ENCODE measurements around the gene NOTCH4.
"Not testable (repeated sequence)": the region's sequence is repeated elsewhere in the genome, so short reads cannot be mapped to it uniquely, and the experiment has no call there.

NOTCH4 gene

DNA sequence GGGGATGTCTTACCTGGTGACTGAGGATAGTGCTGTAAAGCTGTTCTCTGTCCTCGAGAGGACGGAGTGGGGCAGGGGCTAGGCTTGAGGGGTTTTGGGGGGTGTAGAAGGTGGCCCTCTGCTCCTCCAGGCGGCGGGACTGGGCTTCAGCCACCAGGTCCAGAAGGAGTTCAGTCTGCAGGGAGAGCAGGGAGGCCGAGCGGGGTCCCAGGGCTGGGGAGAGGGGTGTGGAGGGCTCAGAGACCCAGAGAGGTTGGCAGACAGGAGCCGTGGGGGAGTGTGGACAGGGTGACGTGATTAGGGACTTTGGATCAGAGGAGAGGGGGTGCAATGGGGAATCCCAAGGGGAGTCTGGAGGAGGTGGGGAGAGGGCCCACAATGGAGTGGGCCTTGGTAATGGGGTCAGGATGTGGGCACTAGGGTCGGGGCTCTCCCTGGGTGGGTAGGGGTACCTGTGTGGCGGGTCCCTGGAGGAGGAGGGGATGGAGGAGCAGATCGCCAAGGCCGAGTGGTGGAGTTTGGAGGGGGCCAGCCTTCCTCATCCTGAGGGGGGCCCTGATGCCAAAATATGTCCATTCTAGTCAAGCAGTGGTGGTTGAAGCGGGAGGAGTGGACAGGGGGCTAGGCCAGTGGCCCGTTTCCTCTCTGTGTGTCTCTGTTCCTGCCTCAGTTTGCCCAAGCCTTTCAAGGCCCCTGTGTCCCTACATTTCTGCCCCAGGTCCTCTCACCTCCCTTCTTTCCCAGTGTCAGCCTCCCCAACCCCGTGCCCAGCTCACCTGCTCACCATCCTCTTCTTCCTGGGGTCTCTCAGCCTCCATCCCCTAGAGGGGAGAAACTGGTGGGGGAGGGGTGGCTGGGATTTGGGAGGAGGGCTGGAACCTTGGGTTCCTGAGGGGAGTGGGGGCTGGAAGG lies 31.9 kb downstream of the NOTCH4 start:
- DNase-seq = no peak

- DNase-seq = no peak
These were observed 32.8 kb downstream of the NOTCH4 start for GRCh38 chr6:32190911-32191677.

- no peak for DNase-seq
These were observed 33.6 kb downstream of the NOTCH4 start, which contains the start of gene PBX2 for GRCh38 chr6:32190054-32190851. Gene PBX2 (minus strand): TSS chr6:32190202. CDS start chr6:32189915, 287 bp downstream.

GRCh38 chr6:32189742-32190053 lies 34.2 kb downstream of the NOTCH4 start:
- no peak for DNase-seq

DNA sequence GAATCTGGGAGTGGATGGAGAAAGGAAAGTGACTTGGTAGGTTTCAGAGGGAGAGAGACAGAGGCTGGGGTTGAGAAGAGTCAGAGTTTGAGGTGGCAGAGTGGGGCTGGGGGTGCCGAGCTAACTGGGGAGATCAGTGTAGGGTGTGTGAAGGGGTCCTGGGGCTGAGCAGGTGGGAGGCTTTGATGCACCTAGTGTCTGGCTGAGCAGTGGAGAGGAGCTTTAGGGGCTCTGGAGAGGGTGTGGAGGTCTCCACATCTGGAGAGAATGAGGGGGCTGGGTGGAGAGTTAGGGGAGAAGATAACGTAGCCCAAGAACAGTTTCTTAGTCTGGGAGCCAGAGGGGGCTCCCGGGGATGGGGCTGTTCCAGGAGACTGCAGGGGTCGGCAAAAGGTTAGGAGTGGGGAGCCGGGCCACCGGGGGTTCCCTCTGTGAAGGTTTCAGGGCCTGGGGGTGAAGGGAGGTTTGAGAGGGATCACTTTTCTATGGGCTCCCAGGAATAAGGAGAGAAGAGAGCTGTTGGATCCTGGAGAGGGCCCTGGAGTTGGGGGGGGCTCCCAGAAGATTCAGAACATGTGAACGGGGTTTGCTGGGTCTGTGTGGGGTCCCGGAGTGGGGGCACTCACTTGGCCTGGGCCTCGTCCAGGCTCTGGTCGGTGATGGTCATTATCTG lies 34.7 kb downstream of the NOTCH4 start:
- no peak for DNase-seq

- no peak for DNase-seq
These were observed 35.3 kb downstream of the NOTCH4 start for GRCh38 chr6:32188381-32189068.

DNA sequence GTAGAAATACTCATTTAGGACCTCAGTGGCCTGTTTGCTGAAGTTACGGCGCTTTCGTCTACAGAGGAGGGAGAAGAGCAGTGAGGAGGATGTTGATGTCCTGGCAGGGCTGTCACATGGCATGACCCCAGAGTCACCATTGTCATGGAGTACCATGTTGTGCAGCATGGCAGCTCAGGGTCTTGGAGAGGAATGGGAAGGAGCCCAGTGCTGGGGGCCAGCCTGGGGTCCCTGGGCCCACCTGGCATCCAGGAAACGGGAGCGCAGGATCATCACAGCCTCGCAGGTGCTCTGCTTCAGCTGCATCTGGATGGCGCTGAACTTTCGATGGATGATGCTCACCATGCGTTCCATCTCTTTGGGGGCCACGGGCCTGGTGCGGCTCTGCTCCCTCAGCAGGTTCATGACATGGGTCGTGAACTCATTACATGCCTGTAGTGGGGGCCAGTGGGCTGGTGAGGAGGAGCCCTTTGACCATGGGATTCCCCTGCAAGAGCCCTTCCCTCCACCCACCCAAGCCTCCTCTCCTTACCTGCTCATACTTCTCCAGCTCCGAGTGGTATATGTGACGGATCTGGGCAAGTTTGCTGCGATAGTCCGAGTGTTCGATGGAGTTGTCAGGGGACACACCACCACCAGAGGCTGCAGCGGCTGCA lies 36.0 kb downstream of the NOTCH4 start:
- not testable (repeated sequence) for DNase-seq

GRCh38 chr6:32187009-32187709 lies 36.7 kb downstream of the NOTCH4 start:
- no peak for DNase-seq

DNA sequence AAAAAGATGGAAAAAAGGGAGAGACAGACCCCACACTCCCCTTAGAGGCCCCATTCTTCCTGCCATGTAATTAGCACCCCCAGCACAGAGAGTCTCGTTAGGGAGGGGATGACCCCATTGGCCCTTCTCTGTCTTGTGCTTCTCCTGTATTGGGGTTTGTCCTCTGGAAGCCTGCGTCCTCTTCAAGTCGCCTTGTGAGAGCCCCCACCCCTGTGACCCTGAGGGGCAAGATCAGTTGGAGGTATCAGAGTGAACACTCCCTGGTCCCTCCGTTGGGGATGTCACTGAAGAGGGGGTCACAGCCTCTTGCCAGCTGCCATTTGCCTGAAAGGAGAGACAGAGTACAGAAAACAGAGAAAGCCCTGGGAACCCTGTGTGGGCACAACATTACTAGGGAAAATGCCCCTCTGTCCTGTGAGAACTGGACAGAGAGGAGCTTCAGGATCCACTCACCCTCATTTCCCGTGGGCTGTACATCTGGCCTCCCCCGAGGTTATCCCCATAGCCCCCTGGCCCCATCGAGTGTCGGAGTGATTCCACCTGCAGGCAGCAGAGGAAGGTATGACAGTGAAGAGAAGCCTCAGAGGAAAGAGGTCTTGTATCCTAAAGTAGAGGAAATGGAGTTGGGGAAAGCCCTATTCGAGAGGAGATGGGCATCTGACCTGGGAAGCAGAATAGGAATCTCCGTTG lies 37.6 kb downstream of the NOTCH4 start:
- not testable (repeated sequence) for DNase-seq

DNA sequence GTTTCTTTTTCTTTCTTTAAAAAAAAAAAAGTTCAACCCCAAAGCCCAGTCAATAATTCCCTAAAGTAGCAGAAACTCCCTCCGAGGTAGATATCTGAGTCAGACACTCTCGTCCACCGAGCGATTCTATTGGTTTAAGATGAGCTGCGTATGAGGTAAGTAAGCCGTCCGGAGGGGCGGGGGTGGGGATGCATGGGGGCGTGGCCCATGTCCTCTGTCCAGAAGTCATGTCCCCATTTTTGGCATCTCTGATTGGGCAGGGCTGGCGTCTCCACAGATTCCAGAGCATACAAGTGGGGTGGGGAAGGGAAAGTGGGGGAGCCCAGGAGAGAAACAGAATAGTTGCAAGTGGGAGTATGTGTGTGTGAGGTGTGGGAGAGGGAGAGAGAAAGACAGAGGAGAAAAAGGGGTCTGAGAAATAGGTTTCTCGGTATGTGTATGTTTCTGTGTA lies 38.2 kb downstream of the NOTCH4 start:
- DNase-seq = not testable (repeated sequence)

GRCh38 chr6:32184084-32184640 lies 39.7 kb downstream of the NOTCH4 start, which contains the start of gene AGER:
Gene AGER (minus strand): TSS chr6:32184253. CDS start chr6:32184222, 31 bp downstream.
- no peak for DNase-seq

DNA sequence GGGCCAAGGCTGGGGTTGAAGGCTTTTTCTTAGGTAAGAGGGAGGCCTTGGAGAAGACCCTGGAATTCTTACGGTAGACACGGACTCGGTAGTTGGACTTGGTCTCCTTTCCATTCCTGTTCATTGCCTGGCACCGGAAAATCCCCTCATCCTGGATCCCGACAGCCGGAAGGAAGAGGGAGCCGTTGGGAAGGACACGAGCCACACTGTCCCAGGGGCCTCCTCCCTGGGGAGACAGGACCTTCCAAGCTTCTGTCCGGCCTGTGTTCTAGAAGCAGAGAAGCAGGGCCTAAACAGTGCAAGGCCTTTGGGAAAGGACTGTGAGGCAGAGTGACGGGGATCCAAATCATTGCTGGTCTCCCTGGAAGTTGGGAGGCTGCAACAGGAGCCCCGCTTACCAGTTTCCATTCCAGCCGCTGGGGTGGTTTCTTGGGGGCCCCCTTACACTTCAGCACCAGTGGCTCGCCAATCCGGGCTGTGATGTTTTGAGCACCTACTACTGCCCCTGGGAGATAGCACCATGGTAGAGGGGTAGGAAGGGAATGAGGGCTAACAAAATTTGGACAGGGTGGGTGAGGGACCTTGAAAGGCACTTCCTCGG lies 40.3 kb downstream of the NOTCH4 start:
- DNase-seq = no peak

DNA sequence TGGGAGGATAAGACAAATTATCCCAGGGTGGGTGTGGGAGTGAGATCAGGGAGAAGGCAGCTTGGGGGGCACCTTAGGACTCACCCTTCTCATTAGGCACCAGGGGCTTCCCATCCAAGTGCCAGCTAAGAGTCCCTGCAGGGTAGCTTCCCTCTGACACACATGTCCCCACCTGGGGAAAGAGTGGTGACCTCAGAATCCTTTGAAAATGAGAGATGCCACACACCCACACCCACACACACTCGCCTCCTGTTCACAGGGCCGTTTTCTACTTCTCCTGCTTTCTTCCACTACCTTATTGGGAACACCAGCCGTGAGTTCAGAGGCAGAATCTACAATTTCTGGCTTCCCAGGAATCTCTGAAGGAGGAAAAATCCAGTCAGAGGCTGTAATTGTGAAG lies 40.8 kb downstream of the NOTCH4 start:
- no peak for DNase-seq

DNA sequence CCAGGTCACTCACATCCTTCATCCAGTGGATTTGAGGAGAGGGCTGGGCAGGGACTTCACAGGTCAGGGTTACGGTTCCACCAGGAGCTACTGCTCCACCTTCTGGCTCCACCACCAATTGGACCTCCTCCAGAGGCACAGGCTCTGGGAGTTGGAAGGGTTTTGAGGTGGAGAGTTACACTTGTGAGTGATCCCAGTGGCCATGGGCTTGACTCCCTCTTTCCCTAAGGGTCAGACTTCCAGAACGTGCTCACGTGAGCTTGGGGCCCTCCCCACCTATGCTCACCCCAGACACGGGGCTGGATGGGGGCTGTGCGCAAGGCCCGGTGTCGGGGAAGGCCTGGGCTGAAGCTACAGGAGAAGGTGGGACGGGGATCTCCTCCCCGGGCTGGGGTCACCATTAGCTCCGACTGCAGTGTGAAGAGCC lies 41.3 kb downstream of the NOTCH4 start:
- no peak for DNase-seq

GRCh38 chr6:32181915-32182529 lies 41.8 kb downstream of the NOTCH4 start:
- no peak for DNase-seq

- DNase-seq = no peak
These were observed 42.6 kb downstream of the NOTCH4 start for GRCh38 chr6:32181148-32181702.

DNA sequence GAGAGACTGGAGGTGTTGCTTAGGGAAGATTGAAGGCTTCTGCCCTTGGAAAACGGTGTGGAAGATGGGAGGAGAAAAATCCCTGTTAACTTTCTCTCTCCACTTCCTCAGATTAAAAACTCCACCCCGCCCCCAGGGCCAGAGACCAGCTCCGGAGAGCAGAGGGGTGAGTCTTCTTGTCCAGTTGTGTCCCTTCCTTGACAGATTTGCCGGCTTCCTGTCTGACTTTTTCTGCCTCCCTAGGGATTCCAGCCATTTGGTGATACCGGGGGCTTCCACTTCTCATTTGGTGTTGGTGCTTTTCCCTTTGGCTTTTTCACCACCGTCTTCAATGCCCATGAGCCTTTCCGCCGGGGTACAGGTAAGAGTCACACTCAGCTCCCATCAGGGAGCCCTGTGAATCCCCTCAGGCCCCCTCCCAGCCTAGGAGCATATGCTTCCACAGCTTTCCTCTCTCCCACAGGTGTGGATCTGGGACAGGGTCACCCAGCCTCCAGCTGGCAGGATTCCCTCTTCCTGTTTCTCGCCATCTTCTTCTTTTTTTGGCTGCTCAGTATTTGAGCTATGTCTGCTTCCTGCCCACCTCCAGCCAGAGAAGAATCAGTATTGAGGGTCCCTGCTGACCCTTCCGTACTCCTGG lies 44.0 kb downstream of the NOTCH4 start:
- DNase-seq = no peak

Measured in NCI-H2081 treated with DMSO at 0.1 percent for 48 hours (cell line).